Cortex of kidney (tissue), 1 donor: ENCODE data around the gene RPS19.

ENCODE experiments used
- DNase-seq: peaks from one replicate; lab custom pipeline; 2025; lab: John Stamatoyannopoulos, UW

The RPS19 gene

DNA sequence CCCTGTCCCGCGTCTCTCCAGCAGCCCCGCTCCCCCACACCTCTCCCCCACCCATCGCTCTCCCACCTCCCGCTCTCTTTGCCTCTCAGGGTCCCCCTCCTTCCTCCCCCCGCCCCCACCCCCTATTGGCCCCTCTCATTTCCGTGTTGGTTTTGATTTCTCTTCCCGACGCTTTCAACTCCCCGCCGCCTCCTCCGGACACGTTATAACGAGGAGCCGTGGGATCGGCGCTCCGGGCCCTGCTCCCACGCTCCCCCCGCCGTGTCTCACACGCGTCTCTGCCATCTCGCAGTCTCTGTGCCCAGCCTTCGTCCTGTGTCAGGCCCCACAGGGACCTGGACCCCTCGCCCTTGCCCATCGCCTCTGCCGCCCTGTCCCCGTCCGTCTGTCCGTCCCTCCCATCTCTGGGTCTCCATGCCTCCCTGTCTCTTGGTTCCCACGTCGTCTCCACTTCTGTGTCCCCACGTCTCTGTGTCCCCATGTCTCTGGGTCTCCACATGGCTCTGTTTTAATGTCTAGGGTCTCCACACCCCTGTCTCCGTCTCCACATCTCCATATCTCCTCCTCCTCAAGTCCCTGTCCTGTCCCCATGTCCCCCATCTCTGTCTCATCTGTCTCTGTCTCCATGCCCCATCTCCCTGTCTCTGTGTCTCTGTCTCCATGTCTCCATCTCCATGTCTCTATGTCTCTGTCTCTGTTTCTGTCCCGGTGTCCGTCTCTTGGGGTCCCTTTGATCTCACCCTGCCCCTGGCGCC, 55.1 kb downstream of the RPS19 start:
- DNase-seq, result no peak

DNA sequence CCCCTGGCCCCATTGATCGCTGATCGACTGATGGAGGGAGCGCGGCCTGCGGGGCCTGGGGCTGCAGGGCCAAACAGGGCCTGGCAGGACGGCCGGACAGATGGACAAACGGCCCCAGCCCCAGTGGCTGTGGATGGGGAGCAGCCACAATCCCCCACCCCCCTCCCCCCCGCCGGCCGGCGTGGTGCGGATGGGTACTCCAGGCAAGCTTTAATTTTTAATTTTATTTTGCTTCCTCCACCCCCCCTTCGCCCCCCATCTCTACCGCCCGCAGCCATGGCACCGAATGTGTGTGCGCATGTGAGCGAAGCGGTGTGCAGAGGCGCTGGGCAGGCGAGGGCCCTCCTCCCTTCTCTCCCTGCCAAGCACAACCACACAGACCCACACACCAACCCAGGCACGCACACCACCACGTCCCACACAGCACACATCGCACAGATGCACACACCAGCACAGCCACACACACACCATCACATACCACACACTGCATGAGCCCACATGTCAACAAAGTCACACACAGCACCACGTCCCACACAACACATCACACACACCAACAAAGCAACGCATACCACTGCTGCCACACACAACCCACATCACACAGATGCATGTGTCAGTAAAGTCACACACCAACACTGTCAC, 55.8 kb downstream of the RPS19 start:
- no peak for DNase-seq

DNA sequence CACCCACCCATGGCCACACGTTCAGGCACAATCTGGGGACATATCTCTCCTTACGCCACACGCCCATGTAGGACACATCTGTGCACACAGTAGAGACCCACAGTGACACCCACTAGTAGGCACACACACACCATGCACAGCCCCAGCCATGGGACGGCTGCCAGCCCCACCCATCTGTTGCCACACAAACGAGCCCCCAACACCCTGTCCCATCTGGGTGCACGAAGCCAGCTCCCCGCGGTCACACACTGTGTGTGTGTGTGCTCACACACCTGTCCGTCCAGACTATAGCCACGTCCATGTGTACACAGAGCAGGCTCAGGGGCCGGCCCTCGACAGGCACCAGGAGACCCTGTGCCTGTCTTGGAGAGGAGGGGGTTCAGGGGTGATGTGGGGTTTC, 57.6 kb downstream of the RPS19 start:
- no peak for DNase-seq

DNA sequence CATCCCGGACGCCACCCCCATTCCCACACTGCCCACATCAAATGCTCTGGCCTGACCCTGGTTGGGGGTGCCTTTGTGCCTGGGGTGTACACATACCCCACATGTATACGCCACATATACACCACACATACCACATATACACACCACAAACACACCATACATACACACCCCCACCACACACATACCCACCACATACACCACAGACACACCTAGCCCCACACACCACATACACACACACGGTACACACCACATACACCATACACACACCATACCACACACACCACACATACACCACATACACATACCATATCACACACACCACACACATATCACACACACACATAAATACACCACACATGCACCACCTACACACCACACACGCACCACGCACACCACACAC, 58.0 kb downstream of the RPS19 start:
- DNase-seq, result no peak

DNA sequence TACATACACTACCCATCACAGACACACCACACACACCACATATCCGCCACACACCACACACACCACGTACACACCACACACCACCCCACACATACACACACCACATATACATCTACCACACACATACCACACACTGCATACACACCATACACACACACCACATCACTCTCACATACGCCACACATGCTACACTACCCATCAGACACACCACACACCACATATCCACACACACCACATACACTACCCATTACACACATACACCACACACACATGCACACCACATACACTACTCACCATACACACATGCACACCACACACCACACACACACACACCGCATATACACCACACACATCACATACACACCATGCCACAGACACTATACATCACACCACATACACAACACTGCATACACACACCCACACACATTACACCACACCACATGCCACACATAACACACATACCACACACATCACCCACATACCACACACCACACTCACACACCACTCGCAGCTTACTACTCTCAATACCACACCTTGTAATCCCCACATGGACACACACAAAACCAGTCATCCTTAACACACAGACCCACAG, 58.7 kb downstream of the RPS19 start:
- no peak for DNase-seq

DNA sequence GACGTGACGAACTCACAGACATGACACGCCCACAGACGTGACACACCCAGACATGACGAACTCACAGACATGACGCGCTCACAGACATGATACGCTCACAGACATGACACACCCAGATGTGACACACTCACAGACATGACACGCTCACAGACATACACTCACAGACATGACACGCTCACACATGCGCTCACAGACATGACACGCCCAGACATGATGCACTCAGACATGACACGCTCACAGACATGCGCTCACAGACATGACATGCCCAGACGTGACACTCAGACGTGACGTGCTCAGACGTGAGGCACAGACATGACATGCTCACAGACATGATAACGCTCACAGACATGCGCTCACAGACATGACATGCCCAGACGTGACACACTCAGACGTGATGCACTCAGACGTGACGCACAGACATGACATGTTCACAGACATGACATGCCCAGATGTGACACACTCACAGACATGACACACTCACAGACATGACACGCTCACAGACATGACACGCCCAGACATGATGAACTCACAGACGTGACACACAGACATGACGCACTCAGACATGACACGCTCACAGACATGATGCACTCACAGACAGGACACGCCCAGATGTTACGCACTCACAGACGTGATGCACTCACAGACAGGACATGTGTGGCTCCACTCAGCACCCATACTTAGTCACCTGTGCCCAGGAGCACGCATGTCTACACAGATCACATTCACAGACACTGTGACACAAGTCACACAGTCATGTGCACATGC, 60.1 kb downstream of the RPS19 start:
- DNase-seq, result no peak

DNA sequence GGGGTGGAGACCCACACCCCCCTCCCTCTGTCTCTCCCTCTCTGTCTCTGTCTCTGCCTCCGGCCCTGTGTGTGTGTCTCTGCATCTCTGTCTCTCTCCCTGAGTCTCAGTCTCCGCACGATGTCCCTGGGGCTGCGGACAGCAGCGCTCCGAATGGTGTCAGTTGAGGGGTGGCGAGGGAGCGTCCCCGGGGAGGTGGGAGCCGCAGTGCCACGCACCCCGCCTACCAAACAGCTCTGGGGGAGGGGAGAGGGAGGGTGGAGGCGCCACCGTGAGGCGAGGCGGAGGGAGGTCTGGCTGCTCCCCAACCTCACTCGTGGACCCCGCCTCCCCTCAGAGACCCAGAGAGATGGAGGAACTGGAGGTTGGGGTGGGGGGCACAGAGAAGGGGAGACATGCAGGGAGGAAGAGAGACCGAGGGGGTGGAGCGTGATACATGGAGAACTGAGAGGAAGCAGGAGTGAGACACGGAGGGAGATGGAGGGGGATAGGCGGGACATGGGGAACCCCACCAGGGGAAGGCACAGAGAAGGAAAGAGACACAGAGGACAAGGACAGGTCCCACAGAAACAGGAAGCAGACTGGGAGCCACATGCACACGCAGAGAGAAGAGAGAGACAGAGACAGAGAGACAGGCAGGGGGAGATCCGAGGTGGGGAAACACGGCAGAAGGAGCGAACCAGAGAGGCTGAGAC, 61.0 kb downstream of the RPS19 start:
- no peak for DNase-seq

DNA sequence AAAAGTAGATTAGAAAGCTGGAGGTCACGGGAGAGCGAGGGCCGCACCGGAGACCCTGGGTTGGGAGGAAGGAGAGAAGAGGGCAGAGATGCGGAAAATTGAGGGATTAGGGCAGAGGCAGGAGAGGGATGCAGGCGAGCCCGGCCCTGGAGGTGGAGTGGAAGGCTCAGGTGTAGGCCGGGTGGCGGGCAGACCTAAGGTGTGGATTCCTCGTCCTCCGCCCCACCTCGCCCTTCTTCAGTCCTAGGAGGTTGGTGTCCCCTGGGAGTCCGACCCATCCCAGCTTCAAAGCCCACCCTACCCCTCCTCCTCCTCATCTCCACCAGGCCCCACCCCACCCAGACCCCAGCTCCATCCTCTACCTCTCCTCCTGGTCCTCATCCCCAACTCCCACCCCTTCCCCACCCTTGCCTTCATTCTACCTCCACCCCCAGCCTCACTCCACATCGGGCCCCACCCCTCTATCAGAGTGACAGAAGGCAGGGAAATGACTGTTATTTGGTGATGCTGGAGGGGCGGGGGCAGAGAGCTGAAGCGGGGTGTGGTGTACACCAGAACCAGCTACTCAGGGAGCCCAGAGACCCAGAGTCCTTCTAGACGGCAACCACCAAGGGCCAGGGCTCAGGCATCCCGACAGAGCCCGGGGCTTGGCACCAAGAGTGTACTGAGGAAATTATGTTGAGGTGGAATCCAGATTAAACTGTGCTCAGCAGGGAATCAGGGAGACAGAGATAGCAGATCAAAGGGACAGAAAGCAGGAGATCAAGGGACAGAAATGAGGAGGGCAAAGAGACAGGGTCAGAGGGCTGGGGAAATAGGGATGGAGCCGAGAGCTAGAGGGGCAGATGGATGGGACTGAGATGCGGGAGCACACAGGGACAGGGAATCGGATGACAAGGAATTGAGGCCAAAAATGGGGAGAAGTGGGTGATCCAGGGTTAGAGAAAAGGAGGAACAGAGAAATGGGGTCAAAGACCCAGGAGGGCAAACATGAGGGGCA, 61.8 kb downstream of the RPS19 start:
- DNase-seq, result no peak
